Stomach (tissue), 4 donors: ENCODE results near the gene FAM229B.

ENCODE experiments used
- POLR2A ChIP-seq, 4 donors: fragments of 450-650 bp; IDR thresholded peaks; one replicate each; pipeline ENCODE4 v1.6.1; 2016; ENCODE audit warnings: antibody characterized with exemption in 4 of 4, control low read depth in 2 of 4, mild to moderate bottlenecking in 1 of 4, moderate library complexity in 1 of 4
- TF ChIP-seq, protein P1 (sequence below), 7 experiments: fragments of 450-650 bp in 4 of 7; fragments of 200-600 bp in 3 of 7; sonication (generic) in 3 of 7; IDR thresholded peaks; one replicate each; pipeline ENCODE4 v1.5.1; 2016 to 2019; ENCODE audit warnings: antibody characterized with exemption in 7 of 7, control low read depth in 2 of 7, mild to moderate bottlenecking in 1 of 7

DNA sequence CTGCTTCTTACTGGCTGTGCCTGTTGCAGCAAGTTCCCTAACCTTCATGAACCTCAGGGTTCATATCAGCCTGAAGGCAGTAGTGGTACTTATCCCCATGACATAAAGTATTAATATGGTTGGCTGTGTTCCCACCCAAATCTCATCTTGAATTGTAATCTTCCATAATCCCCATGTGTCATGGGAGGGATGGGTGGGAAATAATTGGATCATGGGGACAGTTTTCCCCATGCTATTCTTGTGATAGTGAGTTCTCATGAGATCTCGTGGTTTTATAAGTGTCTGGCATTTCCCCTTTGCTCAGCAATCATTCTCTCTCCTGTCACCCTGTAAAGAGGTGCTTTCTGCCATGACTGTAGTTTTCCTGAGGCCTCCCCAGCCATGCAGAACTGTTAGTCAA, 61.8 kb downstream of the FAM229B start:
- TF ChIP-seq, protein P1, sequence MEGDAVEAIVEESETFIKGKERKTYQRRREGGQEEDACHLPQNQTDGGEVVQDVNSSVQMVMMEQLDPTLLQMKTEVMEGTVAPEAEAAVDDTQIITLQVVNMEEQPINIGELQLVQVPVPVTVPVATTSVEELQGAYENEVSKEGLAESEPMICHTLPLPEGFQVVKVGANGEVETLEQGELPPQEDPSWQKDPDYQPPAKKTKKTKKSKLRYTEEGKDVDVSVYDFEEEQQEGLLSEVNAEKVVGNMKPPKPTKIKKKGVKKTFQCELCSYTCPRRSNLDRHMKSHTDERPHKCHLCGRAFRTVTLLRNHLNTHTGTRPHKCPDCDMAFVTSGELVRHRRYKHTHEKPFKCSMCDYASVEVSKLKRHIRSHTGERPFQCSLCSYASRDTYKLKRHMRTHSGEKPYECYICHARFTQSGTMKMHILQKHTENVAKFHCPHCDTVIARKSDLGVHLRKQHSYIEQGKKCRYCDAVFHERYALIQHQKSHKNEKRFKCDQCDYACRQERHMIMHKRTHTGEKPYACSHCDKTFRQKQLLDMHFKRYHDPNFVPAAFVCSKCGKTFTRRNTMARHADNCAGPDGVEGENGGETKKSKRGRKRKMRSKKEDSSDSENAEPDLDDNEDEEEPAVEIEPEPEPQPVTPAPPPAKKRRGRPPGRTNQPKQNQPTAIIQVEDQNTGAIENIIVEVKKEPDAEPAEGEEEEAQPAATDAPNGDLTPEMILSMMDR (IDR thresholded peaks at IDR 0.05): no peak
- no peak for TF ChIP-seq POLR2A (IDR thresholded peaks at IDR 0.05)
